ENCODE measurements around the gene FAM118A.

Gene FAM118A

GRCh38 chr22:45285263-45286058 is 24.3 kb upstream of the FAM118A start:
- no peak overlapping the region for H3K4me3 ChIP-seq (ENCODE audit: low read depth, low read length)
- TF ChIP-seq CTCF (IDR thresholded peaks at IDR 0.05; ENCODE audit: borderline replicate concordance, insufficient read depth, low read depth, low read length) = no peak

GRCh38 chr22:45286854-45287551 is 22.7 kb upstream of the FAM118A start:
- H3K4me3 ChIP-seq (ENCODE audit: low read depth, low read length) = no peak overlapping the region
- TF ChIP-seq CTCF (IDR thresholded peaks at IDR 0.05; ENCODE audit: borderline replicate concordance, insufficient read depth, low read depth, low read length) = no peak

- no peak for TF ChIP-seq CTCF (IDR thresholded peaks at IDR 0.05; ENCODE audit: borderline replicate concordance, insufficient read depth, low read depth, low read length)
- H3K4me3 ChIP-seq (ENCODE audit: low read depth, low read length) = no peak overlapping the region
These were observed 19.3 kb upstream of the FAM118A start for GRCh38 chr22:45290410-45290936.

- H3K4me3 ChIP-seq (ENCODE audit: low read depth, low read length) = no peak overlapping the region
- TF ChIP-seq CTCF (IDR thresholded peaks at IDR 0.05; ENCODE audit: borderline replicate concordance, insufficient read depth, low read depth, low read length) = no peak
These were observed 18.4 kb upstream of the FAM118A start for GRCh38 chr22:45291061-45291930.

GRCh38 chr22:45291931-45292290 is 17.8 kb upstream of the FAM118A start:
- no peak for TF ChIP-seq CTCF (IDR thresholded peaks at IDR 0.05; ENCODE audit: borderline replicate concordance, insufficient read depth, low read depth, low read length)
- H3K4me3 ChIP-seq (ENCODE audit: low read depth, low read length) = no peak overlapping the region

- no peak for TF ChIP-seq CTCF (IDR thresholded peaks at IDR 0.05; ENCODE audit: borderline replicate concordance, insufficient read depth, low read depth, low read length)
- no peak overlapping the region for H3K4me3 ChIP-seq (ENCODE audit: low read depth, low read length)
These were observed 16.8 kb upstream of the FAM118A start for GRCh38 chr22:45292731-45293442.
